Endothelial cell of umbilical vein (primary cell): ENCODE data around the gene APOD. TPM values are rescaled to one million over a fixed set of nuclear protein-coding genes. Genes with fewer than 3 reads are reported as not detected.

Experiments used
- BruUV-seq: library from RNA; stranded (reverse); fragments of 400-500 nt; replicated peaks from 2 replicates; lab custom pipeline; 2021; lab: Mats Ljungman, UMichigan
- CTCF ChIA-PET: fragments of 300-600, 350-600 bp; sonication (Branson Sonifier 250); formaldehyde crosslinking; loops from one replicate; lab custom pipeline; 2021; ENCODE audit warnings: antibody characterized with exemption, inconsistent platforms; lab: Charles Lee
- POLR2A ChIA-PET: fragments of 300-600, 350-600 bp; sonication (Branson Sonifier 250); formaldehyde crosslinking; loops from one replicate; lab custom pipeline; 2021; ENCODE audit warnings: antibody characterized with exemption, inconsistent platforms; lab: Charles Lee
- DNase-seq: peaks from one replicate; pipeline ENCODE4 v3.0.0-alpha.2; 2011; ENCODE audit warnings: low read depth, low spot score
- FAIRE-seq: peaks from 2 replicates; lab custom pipeline; 2011; peaks lifted over from hg19 to GRCh38; lab: Jason Lieb, UNC
- H2AFZ ChIP-seq: 2 replicates; pipeline ENCODE4 v1.6.0; 2012; ENCODE audit warnings: low read depth, low read length, control low read depth, inconsistent platforms
- H3K27ac ChIP-seq: 2 replicates; pipeline ENCODE4 v1.5.1; 2011; ENCODE audit warnings: low read depth, mild to moderate bottlenecking, control low read depth, low read length, moderate library complexity; ENCODE audit not compliant: insufficient read depth
- H3K27me3 ChIP-seq, 2 experiments: 2 replicates each; pipeline versions ENCODE4 v1.6.0 to v1.6.1; 2011; ENCODE audit warnings: low read length in 2 of 2, mixed read lengths in 1 of 2; ENCODE audit not compliant: control insufficient read depth in 2 of 2, insufficient read depth in 2 of 2
- H3K36me3 ChIP-seq, 2 experiments: 2 replicates in 1 of 2; 3 replicates in 1 of 2; pipeline ENCODE4 v1.5.1; 2011; ENCODE audit warnings: low read length in 2 of 2, mild to moderate bottlenecking in 1 of 2, moderate library complexity in 1 of 2; ENCODE audit not compliant: control insufficient read depth in 2 of 2, insufficient read depth in 2 of 2; ENCODE audit errors: extremely low read depth in 1 of 2
- H3K4me1 ChIP-seq: 3 replicates; pipeline ENCODE4 v1.5.1; 2011; ENCODE audit warnings: mild to moderate bottlenecking, low read length; ENCODE audit not compliant: control insufficient read depth, insufficient read depth; ENCODE audit errors: extremely low read depth
- H3K4me2 ChIP-seq: 2 replicates; pipeline ENCODE4 v1.6.1; 2011; ENCODE audit warnings: low read length, control low read depth, mixed read lengths; ENCODE audit not compliant: insufficient read depth
- H3K4me3 ChIP-seq, 3 experiments: fragments of 200-600 bp in 1 of 3; sonication (generic), shearing (Covaris generic) in 1 of 3; replicated peaks in 1 of 3; 2 replicates each; pipeline ENCODE4 v1.5.1; 2011 to 2016; ENCODE audit warnings: control low read depth in 3 of 3, low read length in 3 of 3, mild to moderate bottlenecking in 2 of 3, inconsistent platforms in 1 of 3, low read depth in 1 of 3, moderate library complexity in 1 of 3; ENCODE audit not compliant: insufficient read depth in 1 of 3
- H3K79me2 ChIP-seq: 2 replicates; pipeline ENCODE4 v1.6.0; 2012; ENCODE audit warnings: low read length, inconsistent platforms; ENCODE audit not compliant: control insufficient read depth, insufficient read depth
- H3K9ac ChIP-seq: replicated peaks from 2 replicates; pipeline ENCODE3; 2011; ENCODE audit warnings: low read length, control low read depth; ENCODE audit not compliant: insufficient read depth; ENCODE audit errors: extremely low read depth
- H3K9me1 ChIP-seq: replicated peaks from 3 replicates; pipeline ENCODE4 v1.6.0; 2011; ENCODE audit warnings: mild to moderate bottlenecking, low read length; ENCODE audit not compliant: control insufficient read depth, insufficient read depth; ENCODE audit errors: extremely low read depth
- H3K9me3 ChIP-seq: replicated peaks from 2 replicates; pipeline ENCODE4 v1.5.1; 2012; ENCODE audit warnings: low read length, inconsistent platforms; ENCODE audit not compliant: control insufficient read depth, insufficient read depth
- H4K20me1 ChIP-seq: replicated peaks from 2 replicates; pipeline ENCODE3; 2011; ENCODE audit warnings: mild to moderate bottlenecking, low read length; ENCODE audit not compliant: control insufficient read depth, insufficient read depth; ENCODE audit errors: extremely low read depth
- EZH2 ChIP-seq: IDR thresholded peaks from 2 replicates; pipeline ENCODE4 v1.6.1; 2012; ENCODE audit warnings: borderline replicate concordance, low read depth, mild to moderate bottlenecking, moderate library complexity, low read length, inconsistent platforms; ENCODE audit not compliant: severe bottlenecking
- FOS ChIP-seq: IDR thresholded peaks from 2 replicates; pipeline ENCODE4 v1.6.1; 2011; ENCODE audit warnings: mild to moderate bottlenecking, low read length, moderate library complexity, borderline replicate concordance; ENCODE audit not compliant: insufficient read depth
- GATA2 ChIP-seq: IDR thresholded peaks from 2 replicates; pipeline ENCODE4 v1.7.0; 2011; ENCODE audit warnings: low read depth, mild to moderate bottlenecking, moderate library complexity, mixed read lengths, low read length; ENCODE audit not compliant: insufficient read length, insufficient read depth
- JUN ChIP-seq: IDR thresholded peaks from 2 replicates; pipeline ENCODE4 v1.6.1; 2011; ENCODE audit warnings: borderline replicate concordance, low read depth; ENCODE audit not compliant: insufficient read length, insufficient read depth
- MYC ChIP-seq: IDR thresholded peaks from one replicate; pipeline ENCODE4 v1.6.1; 2011; ENCODE audit warnings: mild to moderate bottlenecking, low read depth, low read length
- POLR2A ChIP-seq: IDR thresholded peaks from 2 replicates; pipeline ENCODE4 v1.6.1; 2012; ENCODE audit warnings: low read depth, mild to moderate bottlenecking, control low read depth, low read length
- POLR2AphosphoS5 ChIP-seq: IDR thresholded peaks from 2 replicates; pipeline ENCODE4 v1.6.1; 2012; ENCODE audit warnings: low read depth, mild to moderate bottlenecking, control low read depth, low read length, moderate library complexity; ENCODE audit not compliant: insufficient read depth
- dilution Hi-C: fragments of 300-500 bp; cut with MboI; formaldehyde crosslinking; loops from one replicate; pipeline ENCODE4 v1.15.0; 2019; ENCODE audit warnings: low sequenced_read_pairs; ENCODE audit not compliant: extremely low pct_ligation_motif_present
- intact Hi-C: fragments of 100-400 bp; cut with micrococcal nuclease; formaldehyde crosslinking; loops from one replicate; pipeline ENCODE4 v1.10.0; 2022
- polyA plus RNA-seq, 4 experiments: library from polyadenylated mRNA; depleted of rRNA in 3 of 4; stranded (reverse) in 3 of 4; unstranded in 1 of 4; fragments of >200 nt; gene quantifications; 2 replicates each; pipeline versions ENCODE4 v1.2.1 to v1.2.3, GENCODE V29; 2011 to 2012; ENCODE audit warnings: missing spikeins in 1 of 4
- total RNA-seq: library from RNA; stranded (reverse); gene quantifications from 2 replicates; pipeline ENCODE4 v1.2.3, GENCODE V29; 2021
- TF ChIP-seq, protein P1 (sequence below), 2 donors: IDR thresholded peaks; 1 replicate in 1 of 2; 2 replicates in 1 of 2; pipeline ENCODE4 v1.5.1; 2011; ENCODE audit warnings: low read length in 2 of 2, mild to moderate bottlenecking in 2 of 2, moderate library complexity in 2 of 2, control low read depth in 1 of 2, inconsistent platforms in 1 of 2, low read depth in 1 of 2; ENCODE audit not compliant: insufficient read depth in 1 of 2; ENCODE audit errors: extremely low read depth in 1 of 2
- TF ChIP-seq, protein P2 (sequence below): IDR thresholded peaks from 2 replicates; pipeline ENCODE4 v1.6.1; 2011; ENCODE audit not compliant: insufficient read depth, insufficient read length

The APOD gene
- total and polyA plus RNA-seq, 2 donors (not counting 3 experiments of a cell fraction or from before 2014, with no cell fraction given): 2.2 to 2.9 TPM

DNA sequence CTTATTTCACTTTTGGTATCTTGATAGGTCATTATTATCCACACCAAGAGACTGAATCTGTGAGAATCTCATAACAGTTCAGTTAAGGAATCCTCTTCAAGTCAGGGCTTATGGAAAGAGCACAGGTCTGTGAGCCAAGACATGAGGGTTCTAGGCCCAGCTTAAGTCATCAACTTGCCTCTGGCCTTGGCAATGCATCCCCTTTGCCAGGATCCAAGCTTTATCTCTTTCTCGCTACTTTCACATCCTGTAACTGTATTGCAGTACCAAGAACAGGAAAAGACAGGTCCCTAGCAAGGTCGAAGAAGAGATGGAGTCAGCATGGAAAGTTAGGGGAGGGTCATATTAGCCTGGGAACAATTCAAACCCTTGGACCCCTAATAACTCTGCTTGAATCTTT, 13.5 kb upstream of the APOD start:
- Histone ChIP-seq H3K79me2 (no peaks in the 10 kb centered on the region), H3K9me3 (no peaks in the 10 kb centered on the region), H3K27me3 (peaks cover 0 to 7% of the 10 kb centered on the region in 2 experiments), H3K4me2 (no peak overlapping the region), H3K4me3 (no peak overlapping the region), H3K9me1 (no peaks in the 10 kb centered on the region), H3K9ac (no peak overlapping the region), H3K4me1 (no peaks in the 10 kb centered on the region), H2AFZ (no peak overlapping the region), H4K20me1 (no peaks in the 10 kb centered on the region), H3K36me3 (no peaks in the 10 kb centered on the region), H3K27ac (no peak overlapping the region)
- dilution Hi-C loops: no loop called here
- FAIRE-seq: peak; percentile 48
- no TSS peak for BruUV-seq
- DNase-seq: no peak
- TF ChIP-seq JUN: no peak
- TF ChIP-seq GATA2: no peak
- TF ChIP-seq, protein P1, sequence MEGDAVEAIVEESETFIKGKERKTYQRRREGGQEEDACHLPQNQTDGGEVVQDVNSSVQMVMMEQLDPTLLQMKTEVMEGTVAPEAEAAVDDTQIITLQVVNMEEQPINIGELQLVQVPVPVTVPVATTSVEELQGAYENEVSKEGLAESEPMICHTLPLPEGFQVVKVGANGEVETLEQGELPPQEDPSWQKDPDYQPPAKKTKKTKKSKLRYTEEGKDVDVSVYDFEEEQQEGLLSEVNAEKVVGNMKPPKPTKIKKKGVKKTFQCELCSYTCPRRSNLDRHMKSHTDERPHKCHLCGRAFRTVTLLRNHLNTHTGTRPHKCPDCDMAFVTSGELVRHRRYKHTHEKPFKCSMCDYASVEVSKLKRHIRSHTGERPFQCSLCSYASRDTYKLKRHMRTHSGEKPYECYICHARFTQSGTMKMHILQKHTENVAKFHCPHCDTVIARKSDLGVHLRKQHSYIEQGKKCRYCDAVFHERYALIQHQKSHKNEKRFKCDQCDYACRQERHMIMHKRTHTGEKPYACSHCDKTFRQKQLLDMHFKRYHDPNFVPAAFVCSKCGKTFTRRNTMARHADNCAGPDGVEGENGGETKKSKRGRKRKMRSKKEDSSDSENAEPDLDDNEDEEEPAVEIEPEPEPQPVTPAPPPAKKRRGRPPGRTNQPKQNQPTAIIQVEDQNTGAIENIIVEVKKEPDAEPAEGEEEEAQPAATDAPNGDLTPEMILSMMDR (IDR thresholded peaks at IDR 0.05; ENCODE audit: extremely low read depth in 1 of 2, insufficient read depth in 1 of 2, low read depth in 1 of 2, low read length in 2 of 2): no peak
- TF ChIP-seq EZH2: no peak
- no peak for TF ChIP-seq MYC
- no peak for TF ChIP-seq POLR2A
- no peak for TF ChIP-seq FOS
- no peak for TF ChIP-seq POLR2AphosphoS5
- TF ChIP-seq, protein P2, sequence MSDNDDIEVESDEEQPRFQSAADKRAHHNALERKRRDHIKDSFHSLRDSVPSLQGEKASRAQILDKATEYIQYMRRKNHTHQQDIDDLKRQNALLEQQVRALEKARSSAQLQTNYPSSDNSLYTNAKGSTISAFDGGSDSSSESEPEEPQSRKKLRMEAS: no peak
- ChIA-PET POLR2A (no interaction called here), CTCF (no interaction called here)
- intact Hi-C loops: no loop called here
